ENCODE measurements around the gene ATAD3B.

ATAD3B gene

GRCh38 chr1:1540818-1541628, 69.5 kb downstream of the ATAD3B start:
- Histone ChIP-seq H2BK5ac (ENCODE audit: low read length) (no peak overlapping the region), H3K4me2 (ENCODE audit: low read length) (peak overlapping the region; percentile 59), H3K4ac (ENCODE audit: low read depth, low read length) (peak overlapping the region; percentile 37), H3K79me2 (ENCODE audit: control insufficient read depth, insufficient read depth, low read length) (no peaks in the 10 kb centered on the region), H3K56ac (ENCODE audit: low read length) (peak overlapping the region; percentile 88), H2BK120ac (ENCODE audit: low read depth, low read length) (no peak overlapping the region), H3K4me1 (ENCODE audit: control insufficient read depth, low read depth, low read length) (no peaks in the 10 kb centered on the region), H3K79me1 (ENCODE audit: low read length) (no peaks in the 10 kb centered on the region), H2BK15ac (replicated peaks; ENCODE audit: low read depth) (no peak overlapping the region), H3K36me3 (ENCODE audit: control insufficient read depth, insufficient read depth, low read length) (no peaks in the 10 kb centered on the region), H3K23ac (ENCODE audit: low read length) (no peak overlapping the region), H2AK5ac (ENCODE audit: low read length) (no peak overlapping the region), H4K5ac (ENCODE audit: low read length) (no peak overlapping the region), H3K4me3 (ENCODE audit: low read length) (peak overlapping the region; percentile 22), H4K8ac (ENCODE audit: low read depth, low read length) (no peak overlapping the region), H3K18ac (ENCODE audit: low read length) (no peak overlapping the region), H3K9ac (ENCODE audit: low read length) (peak overlapping the region; percentile 78), H3K27ac (ENCODE audit: low read depth, low read length) (no peak overlapping the region), H3K27me3 (ENCODE audit: insufficient read depth, low read length, poor library complexity) (no peaks in the 10 kb centered on the region)
- peak; percentile 15 for DNase-seq
- no CpG with 5 or more reads among the region's 53 CpGs for WGBS (ENCODE audit: extremely low coverage, insufficient coverage, low lambda C conversion rate)

GRCh38 chr1:1541956-1542765, 70.6 kb downstream of the ATAD3B start:
- H3K4me3 ChIP-seq (ENCODE audit: low read length), result no peak overlapping the region
- no peak overlapping the region for H3K23ac ChIP-seq (ENCODE audit: low read length)
- H3K36me3 ChIP-seq (ENCODE audit: control insufficient read depth, insufficient read depth, low read length), result no peaks in the 10 kb centered on the region
- no peak overlapping the region for H4K5ac ChIP-seq (ENCODE audit: low read length)
- no peak overlapping the region for H3K18ac ChIP-seq (ENCODE audit: low read length)
- H3K27ac ChIP-seq (ENCODE audit: low read depth, low read length), result no peak overlapping the region
- H3K79me1 ChIP-seq (ENCODE audit: low read length), result no peaks in the 10 kb centered on the region
- H2AK5ac ChIP-seq (ENCODE audit: low read length), result no peak overlapping the region
- no peak overlapping the region for H2BK5ac ChIP-seq (ENCODE audit: low read length)
- H3K27me3 ChIP-seq (ENCODE audit: insufficient read depth, low read length, poor library complexity), result no peaks in the 10 kb centered on the region
- H3K56ac ChIP-seq (ENCODE audit: low read length), result no peak overlapping the region
- H3K4ac ChIP-seq (ENCODE audit: low read depth, low read length), result no peak overlapping the region
- WGBS (ENCODE audit: extremely low coverage, insufficient coverage, low lambda C conversion rate), result no CpG with 5 or more reads among the region's 37 CpGs
- no peak overlapping the region for H3K4me2 ChIP-seq (ENCODE audit: low read length)
- H3K79me2 ChIP-seq (ENCODE audit: control insufficient read depth, insufficient read depth, low read length), result no peaks in the 10 kb centered on the region
- no peak overlapping the region for H4K8ac ChIP-seq (ENCODE audit: low read depth, low read length)
- H2BK15ac ChIP-seq (replicated peaks; ENCODE audit: low read depth), result no peak overlapping the region
- H3K4me1 ChIP-seq (ENCODE audit: control insufficient read depth, low read depth, low read length), result no peaks in the 10 kb centered on the region
- H2BK120ac ChIP-seq (ENCODE audit: low read depth, low read length), result no peak overlapping the region
- H3K9ac ChIP-seq (ENCODE audit: low read length), result no peak overlapping the region
- no peak for DNase-seq

GRCh38 chr1:1542766-1543705, 71.5 kb downstream of the ATAD3B start:
- H3K79me2 ChIP-seq (ENCODE audit: control insufficient read depth, insufficient read depth, low read length), result no peaks in the 10 kb centered on the region
- DNase-seq, result peak; percentile 36
- no peak overlapping the region for H3K4me3 ChIP-seq (ENCODE audit: low read length)
- no peaks in the 10 kb centered on the region for H3K79me1 ChIP-seq (ENCODE audit: low read length)
- H3K27ac ChIP-seq (ENCODE audit: low read depth, low read length), result no peak overlapping the region
- no peak overlapping the region for H3K23ac ChIP-seq (ENCODE audit: low read length)
- no peak overlapping the region for H3K4ac ChIP-seq (ENCODE audit: low read depth, low read length)
- no peak overlapping the region for H2BK5ac ChIP-seq (ENCODE audit: low read length)
- no CpG with 5 or more reads among the region's 45 CpGs for WGBS (ENCODE audit: extremely low coverage, insufficient coverage, low lambda C conversion rate)
- no peak overlapping the region for H3K18ac ChIP-seq (ENCODE audit: low read length)
- H3K56ac ChIP-seq (ENCODE audit: low read length), result no peak overlapping the region
- H3K4me1 ChIP-seq (ENCODE audit: control insufficient read depth, low read depth, low read length), result no peaks in the 10 kb centered on the region
- no peak overlapping the region for H3K4me2 ChIP-seq (ENCODE audit: low read length)
- no peak overlapping the region for H4K8ac ChIP-seq (ENCODE audit: low read depth, low read length)
- no peaks in the 10 kb centered on the region for H3K36me3 ChIP-seq (ENCODE audit: control insufficient read depth, insufficient read depth, low read length)
- no peak overlapping the region for H2BK15ac ChIP-seq (replicated peaks; ENCODE audit: low read depth)
- H2BK120ac ChIP-seq (ENCODE audit: low read depth, low read length), result no peak overlapping the region
- H2AK5ac ChIP-seq (ENCODE audit: low read length), result no peak overlapping the region
- no peak overlapping the region for H4K5ac ChIP-seq (ENCODE audit: low read length)
- H3K27me3 ChIP-seq (ENCODE audit: insufficient read depth, low read length, poor library complexity), result no peaks in the 10 kb centered on the region
- no peak overlapping the region for H3K9ac ChIP-seq (ENCODE audit: low read length)

- Histone ChIP-seq H2BK15ac (replicated peaks; ENCODE audit: low read depth) (no peak overlapping the region), H4K5ac (ENCODE audit: low read length) (no peak overlapping the region), H2BK120ac (ENCODE audit: low read depth, low read length) (no peak overlapping the region), H3K79me1 (ENCODE audit: low read length) (peaks cover 1% of the 10 kb centered on the region), H3K18ac (ENCODE audit: low read length) (no peak overlapping the region), H3K4ac (ENCODE audit: low read depth, low read length) (no peak overlapping the region), H3K79me2 (ENCODE audit: control insufficient read depth, insufficient read depth, low read length) (no peaks in the 10 kb centered on the region), H3K56ac (ENCODE audit: low read length) (no peak overlapping the region), H3K23ac (ENCODE audit: low read length) (no peak overlapping the region), H3K36me3 (ENCODE audit: control insufficient read depth, insufficient read depth, low read length) (no peaks in the 10 kb centered on the region), H4K8ac (ENCODE audit: low read depth, low read length) (no peak overlapping the region), H2BK5ac (ENCODE audit: low read length) (no peak overlapping the region), H3K4me3 (ENCODE audit: low read length) (no peak overlapping the region), H3K4me2 (ENCODE audit: low read length) (no peak overlapping the region), H2AK5ac (ENCODE audit: low read length) (no peak overlapping the region), H3K4me1 (ENCODE audit: control insufficient read depth, low read depth, low read length) (no peaks in the 10 kb centered on the region), H3K27ac (ENCODE audit: low read depth, low read length) (no peak overlapping the region), H3K27me3 (ENCODE audit: insufficient read depth, low read length, poor library complexity) (no peaks in the 10 kb centered on the region), H3K9ac (ENCODE audit: low read length) (no peak overlapping the region)
- no peak for DNase-seq
- WGBS (ENCODE audit: extremely low coverage, insufficient coverage, low lambda C conversion rate), result no CpG with 5 or more reads among the region's 19 CpGs
Observed at GRCh38 chr1:1543706-1544099, 72.1 kb downstream of the ATAD3B start.

- Histone ChIP-seq H2AK5ac (ENCODE audit: low read length) (no peak overlapping the region), H3K56ac (ENCODE audit: low read length) (no peak overlapping the region), H3K27ac (ENCODE audit: low read depth, low read length) (no peak overlapping the region), H4K8ac (ENCODE audit: low read depth, low read length) (no peak overlapping the region), H3K4ac (ENCODE audit: low read depth, low read length) (no peak overlapping the region), H4K5ac (ENCODE audit: low read length) (no peak overlapping the region), H3K4me3 (ENCODE audit: low read length) (no peak overlapping the region), H3K23ac (ENCODE audit: low read length) (no peak overlapping the region), H3K18ac (ENCODE audit: low read length) (no peak overlapping the region), H2BK15ac (replicated peaks; ENCODE audit: low read depth) (no peak overlapping the region), H3K27me3 (ENCODE audit: insufficient read depth, low read length, poor library complexity) (no peaks in the 10 kb centered on the region), H3K4me2 (ENCODE audit: low read length) (no peak overlapping the region), H3K79me1 (ENCODE audit: low read length) (peaks cover 3% of the 10 kb centered on the region), H2BK5ac (ENCODE audit: low read length) (no peak overlapping the region), H2BK120ac (ENCODE audit: low read depth, low read length) (no peak overlapping the region), H3K9ac (ENCODE audit: low read length) (no peak overlapping the region), H3K79me2 (ENCODE audit: control insufficient read depth, insufficient read depth, low read length) (no peaks in the 10 kb centered on the region), H3K4me1 (ENCODE audit: control insufficient read depth, low read depth, low read length) (no peaks in the 10 kb centered on the region), H3K36me3 (ENCODE audit: control insufficient read depth, insufficient read depth, low read length) (no peaks in the 10 kb centered on the region)
- no CpG with 5 or more reads among the region's 10 CpGs for WGBS (ENCODE audit: extremely low coverage, insufficient coverage, low lambda C conversion rate)
- DNase-seq, result no peak
Observed at GRCh38 chr1:1544544-1544943, 73.0 kb downstream of the ATAD3B start.

All from mesendoderm (in vitro differentiated cells).